HUDEP-2 (cell line): ENCODE results near the gene BLMH.

ENCODE experiments used
- DNase-seq, 76 experiments: peaks; one replicate each; lab custom pipeline; 2025; ENCODE audit not compliant: unreplicated experiment in 76 of 76; lab: John Stamatoyannopoulos, UW

The BLMH gene

GRCh38 chr17:30291543-30292285 lies at the start of gene BLMH:
TSS of gene BLMH (minus strand) at chr17:30291944. CDS start at chr17:30291819, 125 bp downstream.
- peak in 65 of 76 experiments; percentile 7 to 82 (median 54) for DNase-seq

- DNase-seq, result no peak
These were observed 49.1 kb upstream of the BLMH start for GRCh38 chr17:30340801-30341356.

DNA sequence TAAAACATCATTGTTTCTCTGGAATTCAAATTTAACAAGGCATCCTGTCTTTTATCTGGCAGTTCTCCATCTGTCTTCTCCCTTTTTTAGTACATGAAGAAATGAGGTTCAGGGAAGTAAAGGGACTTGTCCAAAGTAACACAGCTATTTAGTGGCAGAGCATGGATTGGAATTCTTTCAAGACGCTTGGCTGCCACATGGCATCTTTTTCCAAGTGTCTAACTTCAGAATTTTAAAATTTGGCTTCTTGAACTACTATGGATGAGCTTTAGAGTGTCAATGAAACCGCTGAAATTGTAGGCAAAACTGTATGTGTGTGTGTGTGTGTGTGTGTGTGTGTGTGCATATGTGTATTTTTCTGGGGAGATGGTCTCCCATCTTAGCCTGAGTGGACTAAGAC lies 47.3 kb upstream of the BLMH start:
- no peak for DNase-seq

- DNase-seq, result no peak
These were observed 45.8 kb upstream of the BLMH start for GRCh38 chr17:30337393-30337999.

DNA sequence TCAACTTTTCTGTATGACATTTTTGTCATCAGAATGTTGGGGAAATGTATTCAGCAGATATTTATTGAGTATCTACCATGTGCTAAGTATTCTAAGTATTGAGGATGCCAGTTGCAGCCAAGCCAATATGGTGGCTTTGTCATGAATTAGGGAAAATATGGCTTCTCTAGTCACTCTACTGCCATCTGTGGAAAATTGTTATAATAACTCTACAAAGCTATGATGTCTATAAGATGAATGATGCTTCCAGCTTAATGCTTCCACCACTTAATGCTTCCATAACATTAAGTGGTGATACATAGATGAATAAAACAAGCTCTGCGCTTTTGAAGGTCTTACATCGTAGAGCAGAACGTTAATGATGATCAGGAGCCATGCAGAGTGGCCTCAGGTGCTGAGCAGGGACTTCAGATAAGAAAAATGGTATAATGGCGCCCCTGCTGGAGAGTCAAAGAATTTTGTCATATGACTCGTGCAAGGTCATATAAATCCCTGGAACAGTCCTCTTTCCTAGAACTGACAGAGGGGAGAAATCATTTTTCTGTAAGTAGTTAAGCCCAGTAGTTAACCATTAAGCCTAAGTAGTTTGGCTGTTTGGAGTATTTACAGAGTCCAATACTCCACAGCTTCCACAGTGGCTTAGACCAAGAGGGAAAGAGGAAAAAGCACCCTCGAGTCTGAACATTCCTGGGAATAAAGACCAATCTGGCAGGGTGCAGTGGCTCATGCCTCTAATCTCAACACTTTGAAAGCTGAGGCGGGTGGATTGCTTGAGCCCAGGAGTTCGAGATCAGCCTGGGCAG lies 44.8 kb upstream of the BLMH start:
- DNase-seq, result peak in 55 of 76 experiments; percentile 8 to 68 (median 38)

- DNase-seq, result no peak
These were observed 42.7 kb upstream of the BLMH start for GRCh38 chr17:30334421-30334820.

DNA sequence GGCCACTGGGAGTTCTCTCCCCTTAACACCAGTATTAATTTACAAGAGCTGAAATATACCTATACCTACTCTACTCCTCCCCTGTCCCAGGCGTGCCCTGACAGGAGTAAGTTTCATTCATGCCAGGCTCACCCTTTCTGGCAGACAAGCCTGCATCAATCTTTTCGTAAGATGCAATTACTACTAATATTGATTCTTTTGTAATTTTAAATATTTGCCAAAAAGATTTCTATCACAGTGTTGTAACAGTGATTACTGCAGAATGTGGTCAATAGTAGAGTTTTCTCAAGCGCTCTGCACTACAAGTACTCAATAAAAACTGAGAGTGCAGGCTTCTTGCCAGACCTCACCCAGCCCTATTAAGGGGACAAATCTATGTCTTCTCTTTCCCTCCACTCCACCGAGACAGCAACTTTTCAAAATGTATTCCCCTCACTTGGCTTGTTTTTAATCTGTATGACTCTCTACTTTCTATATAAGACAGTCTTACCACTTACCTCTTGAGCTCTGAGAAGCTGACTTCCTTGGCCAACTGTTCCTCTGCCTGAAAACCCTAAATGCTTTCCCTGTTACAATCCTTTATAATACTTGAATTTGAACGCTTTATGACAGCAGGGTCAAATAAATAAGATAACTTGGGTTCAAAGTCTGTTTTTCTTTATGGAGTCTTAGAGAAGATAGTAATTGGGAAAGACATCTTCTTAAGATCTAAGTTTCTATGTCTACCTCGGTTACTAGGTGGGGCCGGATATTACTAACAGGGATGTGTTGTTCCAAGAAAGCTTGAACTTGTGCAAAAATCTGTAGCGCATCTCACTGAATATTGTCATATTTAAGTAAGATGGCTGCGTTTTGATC lies 42.0 kb upstream of the BLMH start, which contains the start of gene TMIGD1:
TMIGD1 (minus strand) TSS at position 555 of the 858 bp plus-strand sequence. CDS start 1,924 bp downstream, outside the sequence.
- DNase-seq, result no peak

- DNase-seq, result no peak
These were observed 40.4 kb upstream of the BLMH start for GRCh38 chr17:30332057-30332542.

DNA sequence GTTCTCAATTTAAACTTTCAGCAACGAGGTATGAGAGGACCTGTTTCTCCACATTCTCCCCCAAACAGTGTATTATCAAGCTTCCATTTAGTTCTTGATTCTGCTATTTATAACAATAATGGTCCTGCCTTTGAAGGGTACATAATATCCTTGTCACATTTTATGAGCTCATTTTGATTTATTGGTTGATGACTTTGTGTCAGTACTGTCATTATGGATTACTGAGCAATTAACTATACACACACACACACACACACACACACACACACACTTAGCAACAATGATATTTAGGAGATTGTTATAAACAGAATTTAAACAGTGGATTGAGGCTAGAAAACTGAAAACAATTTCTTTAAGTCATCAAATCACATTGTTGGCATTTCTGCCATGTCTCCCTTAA lies 35.1 kb upstream of the BLMH start:
- no peak for DNase-seq

DNA sequence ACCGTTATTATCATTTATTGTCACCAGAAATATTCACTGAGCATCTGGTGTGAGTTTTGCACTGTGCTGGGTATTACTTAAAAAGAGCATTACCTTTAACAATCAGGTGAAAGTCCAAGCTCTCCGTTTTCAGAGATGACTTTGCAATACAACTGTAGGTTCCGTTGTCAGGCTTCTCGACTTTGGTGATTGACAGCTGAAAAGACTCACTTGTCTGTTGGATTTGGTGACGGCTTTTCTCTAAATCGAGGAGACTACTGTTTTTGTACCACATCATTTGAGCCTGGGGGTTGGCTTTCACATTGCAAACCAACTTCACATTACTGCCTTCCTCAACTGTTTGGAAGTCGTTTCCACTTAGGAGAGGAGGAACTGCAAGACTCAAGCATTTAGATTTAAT lies 33.0 kb upstream of the BLMH start:
- DNase-seq, result no peak

DNA sequence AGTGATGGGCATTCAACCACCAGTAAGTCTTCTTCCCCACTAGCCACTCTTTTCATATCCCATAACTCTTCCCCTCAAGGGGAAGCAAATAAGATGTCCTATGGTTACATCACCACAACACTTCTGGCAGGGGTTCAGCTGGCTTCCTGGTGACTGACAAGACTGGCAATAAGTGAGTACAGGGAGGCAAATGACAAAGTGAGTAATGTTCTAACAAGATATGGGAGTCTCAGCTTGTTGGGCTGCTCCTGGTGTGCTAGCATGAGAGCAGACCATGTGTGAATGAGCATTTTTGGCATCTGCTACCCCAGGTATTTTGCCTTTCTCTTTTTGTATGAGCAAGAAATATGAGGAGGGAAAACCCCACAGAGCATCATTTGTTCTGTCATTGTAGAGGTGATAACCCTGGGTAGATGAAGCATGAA lies 32.2 kb upstream of the BLMH start:
- DNase-seq, result peak in 34 of 76 experiments; percentile 2 to 64 (median 24)

DNA sequence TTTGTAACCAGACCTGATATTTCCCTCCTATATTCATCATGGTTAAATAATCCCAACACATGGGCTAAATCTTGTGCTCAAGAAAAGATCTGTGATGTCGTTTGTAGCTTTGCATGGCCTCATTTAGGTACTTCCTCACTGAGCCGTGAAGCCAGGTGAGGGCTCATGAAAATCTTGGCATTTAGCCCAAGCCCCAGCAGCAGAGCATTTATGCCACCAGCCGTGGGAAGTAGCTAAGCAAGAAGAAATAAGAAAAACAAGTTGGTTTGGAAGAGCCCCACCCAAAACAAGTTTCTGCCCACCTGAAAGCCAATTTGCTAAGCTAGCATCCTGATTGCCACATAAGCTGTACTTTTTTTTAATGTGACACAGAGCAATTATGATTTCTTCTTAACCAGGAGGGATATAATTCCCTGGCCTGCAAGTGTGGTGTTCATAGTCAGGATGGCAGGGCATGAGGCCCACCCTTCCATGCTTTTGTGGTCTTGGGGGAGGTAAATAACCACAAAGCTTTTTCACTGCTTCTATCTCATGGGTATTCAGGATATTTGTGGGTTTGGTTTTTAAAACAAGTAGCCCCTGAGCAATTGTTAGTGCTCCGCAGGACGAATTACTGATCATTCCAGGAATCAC lies 31.6 kb upstream of the BLMH start:
- peak in 1 of 76 experiments; percentile 4 for DNase-seq

- no peak for DNase-seq
These were observed 29.6 kb upstream of the BLMH start for GRCh38 chr17:30321314-30321713.

GRCh38 chr17:30318155-30318554 lies 26.4 kb upstream of the BLMH start:
- no peak for DNase-seq

DNA sequence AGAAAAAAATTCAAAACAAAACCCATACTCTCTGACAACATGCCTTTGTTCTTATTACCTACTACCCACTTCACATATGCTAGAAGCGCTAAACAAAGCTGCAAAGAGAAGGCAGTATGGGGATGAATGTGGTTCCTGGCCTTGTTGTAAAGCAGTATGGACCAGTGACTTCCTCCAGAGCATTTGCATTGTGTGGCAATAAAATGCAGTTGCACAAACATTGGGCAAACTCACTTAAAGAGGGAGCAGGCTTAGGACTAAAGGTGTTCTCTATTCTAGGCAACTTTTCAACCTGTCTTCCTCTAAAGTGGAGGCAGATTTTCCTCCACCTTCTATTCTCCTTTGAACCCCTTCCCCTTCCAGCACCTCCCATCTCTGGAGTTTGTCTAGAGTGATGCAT lies 25.0 kb upstream of the BLMH start:
- no peak for DNase-seq

GRCh38 chr17:30315106-30315505 lies 23.4 kb upstream of the BLMH start:
- DNase-seq, result no peak

DNA sequence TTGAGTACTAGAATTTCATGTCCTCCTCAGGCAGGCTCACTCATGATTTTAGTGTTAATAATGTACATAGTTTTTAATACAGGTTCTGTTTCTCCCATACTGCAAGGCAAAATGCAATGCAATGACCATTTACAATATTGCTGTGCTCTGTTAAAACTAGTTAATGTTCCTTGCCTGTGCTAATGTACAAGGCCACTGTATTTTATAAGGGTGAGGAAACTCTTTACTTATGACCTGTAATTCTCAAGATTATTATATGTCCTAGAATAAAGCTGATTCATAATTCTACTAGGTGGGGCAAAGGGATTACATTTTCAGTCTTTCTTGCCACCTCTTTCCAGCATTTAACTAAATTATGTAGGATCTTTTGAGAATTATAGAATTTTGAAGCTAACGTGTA lies 22.7 kb upstream of the BLMH start:
- DNase-seq, result no peak

GRCh38 chr17:30312226-30312625 lies 20.5 kb upstream of the BLMH start:
- no peak for DNase-seq

- no peak for DNase-seq
These were observed 18.8 kb upstream of the BLMH start for GRCh38 chr17:30310562-30310961.
